Mesenchymal stem cell (in vitro differentiated cells and primary cell): ENCODE data around the gene DDIT3.
"Not testable (repeated sequence)": the region's sequence is repeated elsewhere in the genome, so short reads cannot be mapped to it uniquely, and the experiment has no call there.

ENCODE experiments used
- DNase-seq: peaks from one replicate; pipeline ENCODE4 v3.0.0-alpha.2; 2013
- H2AFZ ChIP-seq: one replicate; pipeline ENCODE4 v1.6.1; 2013; ENCODE audit warnings: low read depth, mild to moderate bottlenecking, control low read depth, inconsistent platforms, low read length, moderate library complexity
- H2AK5ac ChIP-seq: 2 replicates; pipeline ENCODE4 v1.6.1; 2013; ENCODE audit warnings: low read length, moderate library complexity, mild to moderate bottlenecking, inconsistent platforms; ENCODE audit not compliant: severe bottlenecking
- H2BK120ac ChIP-seq: one replicate; pipeline ENCODE4 v1.6.1; 2013; ENCODE audit warnings: low read depth, mild to moderate bottlenecking, inconsistent platforms, low read length, moderate library complexity
- H2BK12ac ChIP-seq, 2 experiments: one replicate each; pipeline ENCODE4 v1.6.1; 2013; ENCODE audit warnings: inconsistent platforms in 2 of 2, low read length in 2 of 2, mild to moderate bottlenecking in 2 of 2, moderate library complexity in 2 of 2, control low read depth in 1 of 2
- H2BK15ac ChIP-seq: one replicate; pipeline ENCODE4 v1.6.1; 2013; ENCODE audit warnings: mild to moderate bottlenecking, low read depth, inconsistent platforms; ENCODE audit not compliant: poor library complexity, severe bottlenecking
- H2BK5ac ChIP-seq: 2 replicates; pipeline ENCODE4 v1.6.1; 2013; ENCODE audit warnings: low read depth, mild to moderate bottlenecking, low read length, control low read depth, inconsistent platforms; ENCODE audit not compliant: poor library complexity, severe bottlenecking
- H3K14ac ChIP-seq, 2 experiments: one replicate each; pipeline ENCODE4 v1.6.1; 2013; ENCODE audit warnings: inconsistent platforms in 2 of 2, low read length in 2 of 2, control low read depth in 1 of 2, mild to moderate bottlenecking in 1 of 2, moderate library complexity in 1 of 2
- H3K18ac ChIP-seq, 2 experiments: one replicate each; pipeline ENCODE4 v1.6.1; 2013; ENCODE audit warnings: inconsistent platforms in 2 of 2, low read length in 2 of 2, control low read depth in 1 of 2, low read depth in 1 of 2, mild to moderate bottlenecking in 1 of 2
- H3K23ac ChIP-seq, 2 experiments: one replicate each; pipeline ENCODE4 v1.6.1; 2013; ENCODE audit warnings: inconsistent platforms in 2 of 2, low read length in 2 of 2, mild to moderate bottlenecking in 2 of 2, moderate library complexity in 2 of 2, control low read depth in 1 of 2
- H3K27ac ChIP-seq: 2 replicates; pipeline ENCODE4 v1.5.1; 2013; ENCODE audit warnings: mild to moderate bottlenecking, moderate library complexity, low read length, control low read depth, inconsistent platforms; ENCODE audit not compliant: poor library complexity, severe bottlenecking
- H3K27me3 ChIP-seq, 2 experiments: 2 replicates each; pipeline versions ENCODE4 v1.6.1 to v1.7.0; 2013; ENCODE audit warnings: low read length in 2 of 2, mild to moderate bottlenecking in 2 of 2, moderate library complexity in 2 of 2, control low read depth in 1 of 2, inconsistent platforms in 1 of 2; ENCODE audit not compliant: control insufficient read depth in 1 of 2, insufficient read depth in 1 of 2
- H3K36me3 ChIP-seq, 2 experiments: 2 replicates each; pipeline versions ENCODE4 v1.6.1 to v1.7.0; 2013; ENCODE audit warnings: low read length in 2 of 2, control low read depth in 1 of 2, inconsistent platforms in 1 of 2, low read depth in 1 of 2, mild to moderate bottlenecking in 1 of 2; ENCODE audit not compliant: insufficient read depth in 2 of 2, control insufficient read depth in 1 of 2
- H3K4ac ChIP-seq, 2 experiments: one replicate each; pipeline ENCODE4 v1.6.1; 2013; ENCODE audit warnings: inconsistent platforms in 2 of 2, low read length in 2 of 2, mild to moderate bottlenecking in 2 of 2, moderate library complexity in 2 of 2, control low read depth in 1 of 2, low read depth in 1 of 2
- H3K4me1 ChIP-seq: 2 replicates; pipeline ENCODE4 v1.6.1; 2013; ENCODE audit warnings: low read depth, low read length, control low read depth; ENCODE audit not compliant: control insufficient read depth, insufficient read depth
- H3K4me2 ChIP-seq: 2 replicates; pipeline ENCODE4 v1.6.1; 2013; ENCODE audit warnings: low read length, mild to moderate bottlenecking, inconsistent platforms; ENCODE audit not compliant: poor library complexity, severe bottlenecking
- H3K4me3 ChIP-seq, 2 experiments: 2 replicates each; pipeline versions ENCODE4 v1.5.1 to v1.7.0; 2013; ENCODE audit warnings: low read length in 2 of 2, mild to moderate bottlenecking in 2 of 2, control low read depth in 1 of 2, low read depth in 1 of 2; ENCODE audit not compliant: insufficient read depth in 1 of 2
- H3K79me1 ChIP-seq: replicated peaks from 2 replicates; pipeline ENCODE4 v1.6.1; 2013; ENCODE audit warnings: mild to moderate bottlenecking, control low read depth, low read length, inconsistent platforms; ENCODE audit not compliant: poor library complexity, severe bottlenecking
- H3K9ac ChIP-seq: 2 replicates; pipeline ENCODE4 v1.7.0; 2013; ENCODE audit warnings: mild to moderate bottlenecking, low read length, moderate library complexity
- H3K9me3 ChIP-seq: 2 replicates; pipeline ENCODE4 v1.7.0; 2013; ENCODE audit warnings: mild to moderate bottlenecking, low read length; ENCODE audit not compliant: control insufficient read depth
- H4K8ac ChIP-seq: one replicate; pipeline ENCODE4 v1.6.1; 2013; ENCODE audit warnings: inconsistent platforms, mild to moderate bottlenecking, low read length, moderate library complexity
- H4K91ac ChIP-seq: one replicate; pipeline ENCODE4 v1.6.1; 2013; ENCODE audit warnings: mild to moderate bottlenecking, low read length, inconsistent platforms
- WGBS: methylation state at CpG from one replicate; pipeline ENCODE4 v1.1.7; 2013; ENCODE audit warnings: mixed read lengths; 5-methylcytosine and 5-hydroxymethylcytosine counted together

The DDIT3 gene

GRCh38 chr12:57495051-57495701, 25.1 kb downstream of the DDIT3 start:
- H3K4me3 ChIP-seq, H4K91ac ChIP-seq, H2BK15ac ChIP-seq, H3K9me3 ChIP-seq, H2AFZ ChIP-seq, H3K4me2 ChIP-seq, DNase-seq, H2AK5ac ChIP-seq, H2BK5ac ChIP-seq, H3K4me1 ChIP-seq, H3K27ac ChIP-seq, H3K27me3 ChIP-seq, H2BK120ac ChIP-seq, H2BK12ac ChIP-seq, H3K4ac ChIP-seq, H3K18ac ChIP-seq, H3K14ac ChIP-seq, H3K23ac ChIP-seq, H4K8ac ChIP-seq, H3K9ac ChIP-seq: not testable (repeated sequence)
- 98% methylated on average over 36 of the region's 48 CpGs for WGBS
- peaks cover 62 to 64% of the 10 kb centered on the region in 2 experiments for H3K36me3 ChIP-seq
- H3K79me1 ChIP-seq, result peaks cover 24% of the 10 kb centered on the region

GRCh38 chr12:57491393-57492280, 28.7 kb downstream of the DDIT3 start:
- Histone ChIP-seq H4K8ac (no peak overlapping the region), H3K4me3 (no peak overlapping the region), H3K36me3 (peaks cover 42 to 48% of the 10 kb centered on the region in 2 experiments), H2AFZ (no peak overlapping the region), H3K23ac (no peak overlapping the region), H4K91ac (no peak overlapping the region), H3K14ac (no peak overlapping the region), H3K18ac (no peak overlapping the region), H3K9me3 (no peaks in the 10 kb centered on the region), H2BK12ac (no peak overlapping the region), H3K27me3 (no peaks in the 10 kb centered on the region), H2BK5ac (no peak overlapping the region), H3K4me2 (no peak overlapping the region), H3K9ac (no peak overlapping the region), H2BK15ac (no peak overlapping the region), H3K79me1 (peaks cover 12% of the 10 kb centered on the region), H3K27ac (no peak overlapping the region), H2AK5ac (no peak overlapping the region), H3K4me1 (peaks cover 12% of the 10 kb centered on the region), H3K4ac (no peak overlapping the region), H2BK120ac (no peak overlapping the region)
- DNase-seq, result peak; percentile 43
- 96% methylated on average over 14 of the region's 15 CpGs for WGBS

GRCh38 chr12:57490126-57490525, 30.2 kb downstream of the DDIT3 start:
- H2AK5ac ChIP-seq, result no peak overlapping the region
- no peak overlapping the region for H4K91ac ChIP-seq
- H3K9me3 ChIP-seq, result no peaks in the 10 kb centered on the region
- no peak for DNase-seq
- no peak overlapping the region for H2BK120ac ChIP-seq
- H2AFZ ChIP-seq, result no peak overlapping the region
- no peak overlapping the region for H3K18ac ChIP-seq
- no peak overlapping the region for H3K4me2 ChIP-seq
- H4K8ac ChIP-seq, result no peak overlapping the region
- 99% methylated on average over 4 of the region's 4 CpGs for WGBS
- peaks cover 12% of the 10 kb centered on the region for H3K79me1 ChIP-seq
- no peak overlapping the region for H2BK12ac ChIP-seq
- H3K23ac ChIP-seq, result peak overlapping the region in 1 of 2 experiments; percentile 56
- H3K27ac ChIP-seq, result no peak overlapping the region
- no peak overlapping the region for H3K14ac ChIP-seq
- no peaks in the 10 kb centered on the region for H3K27me3 ChIP-seq
- H3K9ac ChIP-seq, result no peak overlapping the region
- peaks cover 12% of the 10 kb centered on the region for H3K4me1 ChIP-seq
- H3K4me3 ChIP-seq, result no peak overlapping the region
- no peak overlapping the region for H2BK15ac ChIP-seq
- peaks cover 27 to 40% of the 10 kb centered on the region in 2 experiments for H3K36me3 ChIP-seq
- no peak overlapping the region for H2BK5ac ChIP-seq
- no peak overlapping the region for H3K4ac ChIP-seq

- DNase-seq, result peak; percentile 35
- H2BK5ac ChIP-seq, result no peak overlapping the region
- no peak overlapping the region for H4K8ac ChIP-seq
- no peak overlapping the region for H2BK15ac ChIP-seq
- H3K79me1 ChIP-seq, result peaks cover 12% of the 10 kb centered on the region
- no peak overlapping the region for H3K4ac ChIP-seq
- no peak overlapping the region for H2BK12ac ChIP-seq
- no peak overlapping the region for H2AFZ ChIP-seq
- peak overlapping the region; percentile 99 for H3K9ac ChIP-seq
- H4K91ac ChIP-seq, result no peak overlapping the region
- H3K23ac ChIP-seq, result no peak overlapping the region
- peak overlapping the region; percentile 84 for H3K4me2 ChIP-seq
- no peak overlapping the region for H3K18ac ChIP-seq
- H3K14ac ChIP-seq, result no peak overlapping the region
- no peaks in the 10 kb centered on the region for H3K9me3 ChIP-seq
- H2BK120ac ChIP-seq, result no peak overlapping the region
- H3K4me3 ChIP-seq, result peak overlapping the region in 1 of 2 experiments; percentile 89
- peaks cover 23 to 40% of the 10 kb centered on the region in 2 experiments for H3K36me3 ChIP-seq
- no peaks in the 10 kb centered on the region for H3K27me3 ChIP-seq
- no peak overlapping the region for H3K27ac ChIP-seq
- no peak overlapping the region for H2AK5ac ChIP-seq
- WGBS, result 79% methylated on average over 4 of the region's 5 CpGs
- peaks cover 12% of the 10 kb centered on the region for H3K4me1 ChIP-seq
These were observed 31.1 kb downstream of the DDIT3 start for GRCh38 chr12:57489157-57489641.
